GM19238 (cell line): ENCODE data around the gene KIFAP3.
"Not testable (repeated sequence)": the region's sequence is repeated elsewhere in the genome, so short reads cannot be mapped to it uniquely, and the experiment has no call there.

Experiments
- DNase-seq: peaks from one replicate; pipeline ENCODE4 v3.0.0; 2011; ENCODE audit warnings: low spot score; ENCODE audit not compliant: insufficient read length

The KIFAP3 gene

DNA sequence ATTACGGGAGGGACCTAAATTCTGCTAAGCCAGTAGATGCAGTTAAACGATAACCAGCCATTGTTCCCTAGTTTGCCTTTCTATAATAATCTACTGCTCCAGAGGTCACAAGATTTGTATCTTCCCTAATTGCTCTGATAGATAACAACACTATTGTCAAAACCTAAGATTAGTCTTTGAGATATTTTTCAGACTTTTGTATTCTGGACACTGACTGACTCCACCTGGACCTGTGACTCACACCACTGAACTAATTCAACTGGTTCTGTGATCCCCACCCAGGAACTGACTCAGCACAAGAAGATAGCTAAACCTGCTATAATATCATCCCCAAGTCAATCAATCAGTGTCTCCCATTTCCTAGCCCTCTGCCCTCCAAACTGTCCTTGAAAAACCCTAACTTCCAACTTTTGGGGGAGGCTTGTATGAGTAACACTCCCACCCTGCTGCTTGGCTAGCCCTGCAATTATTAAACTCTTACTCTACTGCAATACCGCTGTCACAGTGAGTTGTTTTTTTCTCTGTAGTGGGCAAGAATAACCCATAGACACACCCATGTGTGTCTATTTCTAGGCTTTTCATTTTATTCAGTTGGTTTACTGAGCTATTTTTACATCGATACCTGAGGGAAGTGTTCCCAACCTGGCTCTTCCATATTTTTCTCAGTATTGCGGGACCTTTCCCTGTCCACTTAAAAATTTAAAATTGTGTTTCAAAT lies 11.2 kb downstream of the KIFAP3 start:
- no peak for DNase-seq

GRCh38 chr1:170061676-170062075 lies 12.8 kb downstream of the KIFAP3 start:
- DNase-seq, result not testable (repeated sequence)

DNA sequence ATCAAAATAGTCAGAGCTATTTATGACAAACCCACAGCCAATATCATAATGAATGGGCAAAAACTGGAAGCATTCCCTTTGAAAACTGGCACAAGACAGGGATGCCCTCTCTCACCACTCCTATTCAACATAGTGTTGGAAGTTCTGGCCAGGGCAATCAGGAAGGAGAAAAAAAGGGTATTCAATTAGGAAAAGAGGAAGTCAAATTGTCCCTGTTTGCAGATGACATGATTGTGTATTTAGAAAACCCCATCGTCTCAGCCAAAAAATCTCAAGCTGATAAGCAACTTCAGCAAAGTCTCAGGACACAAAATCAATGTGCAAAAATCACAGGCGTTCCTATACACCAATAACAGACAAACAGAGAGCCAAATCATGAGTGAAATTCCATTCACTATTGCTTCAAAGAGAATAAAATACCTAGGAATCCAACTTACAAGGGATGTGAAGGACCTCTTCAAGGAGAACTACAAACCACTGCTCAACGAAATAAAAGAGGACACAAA lies 14.4 kb downstream of the KIFAP3 start:
- not testable (repeated sequence) for DNase-seq

GRCh38 chr1:170049176-170049800 lies 25.2 kb downstream of the KIFAP3 start:
- DNase-seq, result no peak

GRCh38 chr1:170048515-170048914 lies 26.0 kb downstream of the KIFAP3 start:
- DNase-seq, result no peak

- no peak for DNase-seq
Measured at GRCh38 chr1:170044187-170044586, 30.3 kb downstream of the KIFAP3 start.

DNA sequence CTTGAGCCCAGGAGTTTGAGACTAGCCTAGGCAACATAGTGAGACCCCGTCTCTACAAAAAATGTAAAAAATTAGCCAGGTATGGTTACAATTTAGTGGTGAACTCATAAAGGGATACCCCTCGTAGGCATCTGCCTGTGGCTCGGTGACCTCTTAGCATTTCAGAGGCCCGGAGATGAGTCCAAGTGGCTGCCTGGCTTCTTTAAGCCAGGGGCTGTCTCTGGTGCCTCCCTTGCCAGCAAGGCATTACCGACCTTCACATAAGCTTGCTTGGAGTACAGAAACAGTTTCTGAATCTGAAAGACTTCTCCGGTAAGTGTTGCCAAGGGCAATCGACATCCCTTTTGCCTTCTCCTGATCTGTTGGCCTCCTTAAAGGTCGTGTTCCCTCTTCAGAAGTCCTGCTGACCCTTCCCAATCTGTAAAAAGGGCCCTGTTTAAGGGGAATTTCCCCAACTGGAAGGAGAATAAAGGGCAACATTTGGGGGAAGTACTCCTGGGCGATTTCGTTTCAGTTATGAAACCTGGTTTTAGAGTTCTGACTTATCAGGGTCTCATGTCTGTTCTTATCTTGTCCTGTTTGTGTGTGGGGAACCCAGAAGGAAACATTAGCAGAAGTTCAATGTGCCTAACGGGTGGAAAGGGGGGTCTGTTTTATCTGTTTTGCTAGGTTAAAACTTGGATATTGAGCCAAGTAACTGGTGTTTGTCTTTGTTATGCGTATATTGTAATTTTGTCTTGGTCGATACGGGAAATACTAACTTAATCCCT lies 32.9 kb downstream of the KIFAP3 start:
- no peak for DNase-seq

DNA sequence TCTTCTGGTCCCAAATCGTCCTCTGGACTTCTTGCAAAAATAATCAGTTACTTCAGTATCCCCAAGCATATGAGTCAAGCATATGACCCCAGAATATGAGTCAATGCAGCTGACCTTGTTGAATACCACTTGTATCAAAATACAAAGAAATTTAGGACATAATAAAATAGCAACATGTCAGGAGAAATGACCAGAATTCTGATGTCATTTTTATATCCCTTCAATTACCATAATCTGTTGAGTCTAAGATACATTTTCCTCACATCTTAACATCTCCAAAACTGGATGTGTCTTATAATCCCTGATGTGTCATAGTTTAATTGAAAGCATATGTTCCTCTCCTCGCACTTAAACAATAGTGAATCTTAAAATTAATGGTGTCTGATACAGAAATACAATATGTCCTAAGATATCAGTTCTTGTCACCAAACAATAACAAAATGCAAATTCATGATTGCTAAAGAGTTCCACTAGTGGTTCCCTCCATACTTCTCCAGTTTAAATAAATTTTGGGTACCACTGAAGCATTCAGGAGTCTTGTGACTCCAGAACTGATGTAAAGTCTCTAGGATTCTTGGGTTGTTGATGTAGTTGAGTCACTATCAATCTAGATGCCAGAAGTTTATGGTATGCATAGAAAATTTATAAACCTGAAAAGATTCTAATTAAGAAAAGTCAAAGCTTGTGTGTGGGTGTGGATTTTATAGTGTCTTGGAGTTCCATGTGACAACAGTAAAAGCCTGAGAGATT lies 41.8 kb downstream of the KIFAP3 start:
- no peak for DNase-seq

DNA sequence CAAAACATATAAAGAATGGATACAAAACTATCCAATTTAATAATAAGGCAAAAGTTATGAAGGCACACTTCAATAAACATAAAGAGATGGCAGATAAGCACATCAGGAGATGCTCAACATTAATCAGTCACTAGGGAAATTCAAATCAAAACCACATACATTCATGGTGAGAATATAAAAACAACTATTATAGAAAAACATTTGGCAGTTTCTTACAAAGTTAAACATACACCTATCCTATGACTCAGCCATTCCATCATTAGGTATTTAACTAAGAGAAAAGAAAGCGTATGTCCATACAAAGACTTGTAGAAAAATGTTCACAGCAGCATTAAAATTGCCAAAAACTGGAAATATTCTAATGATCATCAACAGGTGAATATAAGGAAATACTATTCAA lies 44.3 kb downstream of the KIFAP3 start:
- DNase-seq, result no peak

DNA sequence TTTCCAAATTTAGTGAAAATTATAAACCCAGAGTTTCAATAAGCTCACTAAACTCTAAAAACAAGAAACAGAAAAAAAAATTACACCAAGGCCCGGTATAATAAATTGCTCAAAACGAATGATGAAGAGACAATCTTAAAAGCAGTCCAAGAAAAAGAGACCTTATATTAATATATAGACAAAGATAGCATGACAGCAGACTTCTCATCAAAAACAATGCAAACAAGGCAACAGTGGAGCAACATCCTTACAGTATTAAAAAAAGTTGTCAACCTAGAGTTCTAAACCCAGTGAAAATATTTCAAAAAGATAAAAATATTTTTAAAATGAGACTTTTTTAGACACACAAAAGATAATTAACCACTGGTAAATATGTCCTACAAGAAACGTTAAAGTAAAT lies 46.7 kb downstream of the KIFAP3 start:
- DNase-seq, result no peak

DNA sequence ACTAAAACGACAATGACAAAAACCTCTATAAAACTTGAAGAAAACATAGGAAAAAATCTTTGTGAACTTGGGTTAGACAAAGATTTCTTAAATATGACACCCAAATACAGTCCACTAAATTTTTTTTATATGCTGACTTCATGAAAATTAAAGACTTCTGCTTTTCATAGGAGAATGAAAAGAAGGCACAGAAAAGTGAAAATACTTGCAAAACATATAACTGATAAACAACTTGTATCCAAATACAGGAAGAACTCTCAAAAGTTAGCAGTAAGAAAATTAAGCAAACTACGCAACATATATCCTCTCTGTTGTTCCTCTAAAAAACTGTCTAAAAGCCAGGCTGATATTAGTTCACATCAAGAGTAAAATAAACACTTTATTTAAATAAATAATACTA lies 53.6 kb downstream of the KIFAP3 start:
- DNase-seq, result no peak

DNA sequence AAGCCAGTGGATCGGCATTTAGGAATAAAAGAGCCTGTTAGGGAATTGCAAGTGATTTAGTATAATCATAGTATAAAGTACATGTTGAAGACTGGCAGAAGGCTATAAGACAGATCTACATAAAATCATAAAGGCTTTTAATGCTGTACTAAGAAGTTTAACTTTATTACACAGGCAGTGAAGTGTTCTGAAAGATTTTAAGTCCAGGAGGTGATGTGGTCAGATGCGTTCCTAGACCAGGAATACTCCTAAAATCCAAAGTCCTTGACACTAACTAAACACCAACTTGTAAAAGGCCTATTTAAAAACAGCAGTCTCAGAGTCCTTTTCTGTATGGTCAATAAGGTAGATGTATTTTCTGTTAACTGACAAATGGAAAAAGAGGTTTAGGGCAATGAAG lies 57.0 kb downstream of the KIFAP3 start:
- DNase-seq, result no peak

- no peak for DNase-seq
Measured at GRCh38 chr1:170012920-170013319, 61.6 kb downstream of the KIFAP3 start.

DNA sequence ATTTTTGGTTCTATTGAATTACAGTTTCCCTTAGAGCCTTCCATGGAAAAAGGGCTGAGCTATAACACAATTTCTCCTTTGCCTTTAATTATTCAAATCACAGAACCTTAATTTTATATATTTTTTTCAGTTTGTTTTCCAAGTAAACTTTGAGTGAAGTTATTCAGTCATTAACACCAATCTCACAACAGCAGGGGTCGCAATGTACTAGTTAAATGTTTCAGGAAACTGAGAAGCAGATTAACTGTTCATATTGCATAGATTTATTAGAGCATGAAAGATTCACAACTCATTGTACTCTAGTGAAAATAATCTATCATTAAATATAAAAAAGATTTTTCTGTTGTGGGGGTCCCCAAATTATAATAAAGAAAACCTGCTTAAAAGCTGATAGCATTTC lies 64.1 kb downstream of the KIFAP3 start:
- DNase-seq, result no peak

DNA sequence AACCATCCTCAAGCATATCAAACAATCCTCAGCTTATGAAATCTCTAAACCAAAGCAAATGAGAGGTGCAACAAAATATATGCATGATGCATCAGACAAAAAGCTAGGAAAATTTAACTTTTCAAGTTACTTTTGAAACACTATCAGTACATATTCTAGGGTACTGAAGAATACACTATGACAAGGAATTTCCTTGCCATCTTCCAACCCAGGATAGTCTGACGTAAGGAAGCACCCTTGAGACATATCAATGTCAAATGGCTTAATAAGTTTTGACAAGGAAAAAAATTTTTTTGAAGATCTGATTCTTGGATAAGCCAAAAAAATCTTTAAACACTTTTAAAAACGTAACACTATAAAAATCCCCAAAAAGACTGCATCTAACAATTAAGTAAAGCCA lies 64.9 kb downstream of the KIFAP3 start:
- DNase-seq, result no peak

GRCh38 chr1:170008745-170009144 lies 65.8 kb downstream of the KIFAP3 start:
- DNase-seq, result not testable (repeated sequence)

- not testable (repeated sequence) for DNase-seq
Measured at GRCh38 chr1:170003270-170003835, 71.1 kb downstream of the KIFAP3 start.

GRCh38 chr1:170001266-170001665 lies 73.2 kb downstream of the KIFAP3 start:
- no peak for DNase-seq

GRCh38 chr1:169999761-170000160 lies 74.7 kb downstream of the KIFAP3 start:
- DNase-seq, result no peak

- no peak for DNase-seq
Measured at GRCh38 chr1:169999331-169999741, 75.2 kb downstream of the KIFAP3 start.

GRCh38 chr1:169995993-169996392 lies 78.5 kb downstream of the KIFAP3 start:
- DNase-seq, result no peak
